DND-41 (cell line): ENCODE measurements around the gene NEFH.

ENCODE experiments used
- ATAC-seq: fragments of 200-7000 bp; cut with Tn5 transposase; 3 replicates; pipeline ENCODE4 v1.9.1; 2021; ENCODE audit warnings: low read depth; ENCODE audit not compliant: insufficient read depth
- DNase-seq: peaks from one replicate; pipeline ENCODE4 v3.0.0-alpha.2; 2020
- H2AFZ ChIP-seq: 2 replicates; pipeline ENCODE4 v1.6.0; 2012; ENCODE audit warnings: low read depth, low read length
- H3K27ac ChIP-seq: 2 replicates; pipeline ENCODE4 v1.5.1; 2012; ENCODE audit warnings: low read length, inconsistent platforms
- H3K27me3 ChIP-seq: fragments of 200-600 bp; sonication (generic); 2 replicates; pipeline ENCODE4 v1.6.0; 2012; ENCODE audit warnings: low read length, mild to moderate bottlenecking, inconsistent platforms; ENCODE audit not compliant: insufficient read depth, poor library complexity
- H3K36me3 ChIP-seq: 2 replicates; pipeline ENCODE4 v1.5.1; 2012; ENCODE audit warnings: low read length, inconsistent platforms; ENCODE audit not compliant: insufficient read depth
- H3K4me1 ChIP-seq: 2 replicates; pipeline ENCODE4 v1.5.1; 2012; ENCODE audit warnings: mild to moderate bottlenecking, low read length; ENCODE audit not compliant: insufficient read depth
- H3K4me2 ChIP-seq: 2 replicates; pipeline ENCODE4 v1.6.0; 2012; ENCODE audit warnings: mild to moderate bottlenecking, moderate library complexity, low read length, inconsistent platforms; ENCODE audit not compliant: insufficient read depth
- H3K4me3 ChIP-seq, 2 experiments: fragments of 200-600 bp in 1 of 2; shearing (Covaris generic) in 1 of 2; 2 replicates each; pipeline ENCODE4 v1.5.1; 2012 to 2016; ENCODE audit warnings: inconsistent platforms in 2 of 2, low read length in 2 of 2, mild to moderate bottlenecking in 2 of 2, low read depth in 1 of 2, moderate library complexity in 1 of 2
- H3K79me2 ChIP-seq: 2 replicates; pipeline ENCODE4 v1.6.0; 2012; ENCODE audit warnings: low read length, inconsistent platforms; ENCODE audit not compliant: insufficient read depth
- H3K9ac ChIP-seq: 2 replicates; pipeline ENCODE4 v1.6.0; 2012; ENCODE audit warnings: low read depth, mild to moderate bottlenecking, inconsistent platforms, low read length, moderate library complexity
- H3K9me3 ChIP-seq: 2 replicates; pipeline ENCODE4 v1.5.1; 2012; ENCODE audit warnings: low read length, moderate library complexity, mild to moderate bottlenecking, inconsistent platforms; ENCODE audit not compliant: insufficient read depth, severe bottlenecking
- H4K20me1 ChIP-seq: 2 replicates; pipeline ENCODE4 v1.6.0; 2012; ENCODE audit warnings: low read length; ENCODE audit not compliant: insufficient read depth
- CTCF ChIP-seq: IDR thresholded peaks from 2 replicates; pipeline ENCODE4 v1.5.1; 2012; ENCODE audit warnings: borderline replicate concordance, low read length, moderate library complexity, mild to moderate bottlenecking; ENCODE audit not compliant: poor library complexity, severe bottlenecking; ENCODE audit errors: extremely low read depth
- EZH2 ChIP-seq: IDR thresholded peaks from 3 replicates; pipeline ENCODE4 v1.6.1; 2012; ENCODE audit warnings: borderline replicate concordance, low read depth, mild to moderate bottlenecking, moderate library complexity, low read length, inconsistent platforms; ENCODE audit not compliant: severe bottlenecking

NEFH gene

GRCh38 chr22:29479417-29480261 lies at the start of gene NEFH:
Gene NEFH (plus strand): TSS chr22:29480218. CDS start chr22:29480263, 45 bp downstream.
- no peak within 1 kb of the TSS for H2AFZ ChIP-seq
- H3K9ac ChIP-seq = no peak within 1 kb of the TSS
- peaks cover 13% of the 10 kb centered on the region for H4K20me1 ChIP-seq
- no peak within 1 kb of the TSS for H3K27ac ChIP-seq
- H3K4me1 ChIP-seq = peaks cover 12% of the 10 kb centered on the region; the same call in 1 of the 2 replicates
- H3K4me2 ChIP-seq = no peak within 1 kb of the TSS
- no peak for ATAC-seq
- no peak within 1 kb of the TSS for H3K4me3 ChIP-seq
- no peaks in the 10 kb centered on the region for H3K27me3 ChIP-seq
- no peak for DNase-seq
- H3K79me2 ChIP-seq = no peaks in the 10 kb centered on the region
- H3K36me3 ChIP-seq = no peaks in the 10 kb centered on the region
- H3K9me3 ChIP-seq = no peaks in the 10 kb centered on the region
- TF ChIP-seq CTCF (no peak), EZH2 (no peak)

GRCh38 chr22:29431986-29432385 lies 48.0 kb upstream of the NEFH start:
- peaks cover 14% of the 10 kb centered on the region for H3K27me3 ChIP-seq
- H3K4me1 ChIP-seq = no peaks in the 10 kb centered on the region
- no peak overlapping the region for H3K4me2 ChIP-seq
- no peaks in the 10 kb centered on the region for H3K9me3 ChIP-seq
- ATAC-seq (no peak), DNase-seq (no peak)
- no peak overlapping the region for H3K4me3 ChIP-seq
- H4K20me1 ChIP-seq = no peaks in the 10 kb centered on the region
- no peak overlapping the region for H3K9ac ChIP-seq
- H3K79me2 ChIP-seq = no peaks in the 10 kb centered on the region
- no peak overlapping the region for H3K27ac ChIP-seq
- no peak overlapping the region for H2AFZ ChIP-seq
- TF ChIP-seq CTCF (no peak), EZH2 (no peak)
- no peaks in the 10 kb centered on the region for H3K36me3 ChIP-seq

- H3K36me3 ChIP-seq = no peaks in the 10 kb centered on the region
- H3K79me2 ChIP-seq = no peaks in the 10 kb centered on the region
- H3K4me3 ChIP-seq = no peak overlapping the region
- H2AFZ ChIP-seq = no peak overlapping the region
- H3K9ac ChIP-seq = no peak overlapping the region
- H4K20me1 ChIP-seq = no peaks in the 10 kb centered on the region
- ATAC-seq (no peak), DNase-seq (no peak)
- TF ChIP-seq EZH2 = no peak
- peaks cover 12% of the 10 kb centered on the region for H3K27me3 ChIP-seq
- H3K9me3 ChIP-seq = no peaks in the 10 kb centered on the region
- no peak overlapping the region for H3K4me2 ChIP-seq
- no peak overlapping the region for H3K27ac ChIP-seq
- no peaks in the 10 kb centered on the region for H3K4me1 ChIP-seq
Measured at GRCh38 chr22:29433856-29434255, 46.2 kb upstream of the NEFH start.

- Histone ChIP-seq H3K4me3 (no peak overlapping the region), H3K27me3 (peaks cover 9% of the 10 kb centered on the region), H3K9me3 (no peaks in the 10 kb centered on the region), H3K79me2 (no peaks in the 10 kb centered on the region), H3K36me3 (no peaks in the 10 kb centered on the region), H3K4me1 (no peaks in the 10 kb centered on the region), H4K20me1 (no peaks in the 10 kb centered on the region), H3K27ac (no peak overlapping the region), H3K9ac (no peak overlapping the region), H2AFZ (no peak overlapping the region), H3K4me2 (no peak overlapping the region)
- DNase-seq (no peak), ATAC-seq (no peak)
- TF ChIP-seq CTCF (no peak), EZH2 (no peak)
Measured at GRCh38 chr22:29434288-29434687, 45.7 kb upstream of the NEFH start.
